Mammary epithelial cell (primary cell): Measurements from ENCODE around the gene FOXQ1.

ENCODE experiments used
- EZH2 ChIP-seq: IDR thresholded peaks from 2 replicates; pipeline ENCODE4 v1.6.1; 2012; ENCODE audit warnings: low read length, inconsistent platforms, borderline replicate concordance
- TF ChIP-seq, protein P1 (sequence below), 2 donors: IDR thresholded peaks in 1 of 2; conservative IDR thresholded peaks in 1 of 2; 2 replicates each; pipeline ENCODE4 v1.5.1; 2011 to 2012; ENCODE audit warnings: inconsistent platforms in 2 of 2, low read length in 2 of 2, mild to moderate bottlenecking in 2 of 2, control low read depth in 1 of 2, low read depth in 1 of 2; ENCODE audit not compliant: insufficient read depth in 1 of 2; ENCODE audit errors: extremely low read depth in 1 of 2

DNA sequence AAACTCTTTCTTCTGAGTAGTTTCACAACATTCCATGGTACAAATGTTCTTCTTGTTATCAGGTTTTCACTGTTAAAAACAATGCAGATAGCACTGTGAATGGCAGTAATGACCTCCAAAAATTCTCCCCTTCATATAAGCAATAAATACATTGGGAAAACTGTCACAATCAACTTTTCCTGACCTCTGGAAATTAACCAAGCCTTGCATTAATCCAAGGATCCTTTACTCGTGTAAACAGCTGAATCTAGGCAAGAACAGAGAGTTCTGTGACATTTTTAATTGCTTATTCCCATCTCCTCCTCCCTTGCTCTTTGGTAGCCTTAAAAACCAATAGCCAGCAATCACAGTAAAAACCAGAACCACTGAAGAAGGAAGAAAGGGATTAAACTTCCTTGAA, 37.8 kb downstream of the FOXQ1 start:
- TF ChIP-seq, protein P1, sequence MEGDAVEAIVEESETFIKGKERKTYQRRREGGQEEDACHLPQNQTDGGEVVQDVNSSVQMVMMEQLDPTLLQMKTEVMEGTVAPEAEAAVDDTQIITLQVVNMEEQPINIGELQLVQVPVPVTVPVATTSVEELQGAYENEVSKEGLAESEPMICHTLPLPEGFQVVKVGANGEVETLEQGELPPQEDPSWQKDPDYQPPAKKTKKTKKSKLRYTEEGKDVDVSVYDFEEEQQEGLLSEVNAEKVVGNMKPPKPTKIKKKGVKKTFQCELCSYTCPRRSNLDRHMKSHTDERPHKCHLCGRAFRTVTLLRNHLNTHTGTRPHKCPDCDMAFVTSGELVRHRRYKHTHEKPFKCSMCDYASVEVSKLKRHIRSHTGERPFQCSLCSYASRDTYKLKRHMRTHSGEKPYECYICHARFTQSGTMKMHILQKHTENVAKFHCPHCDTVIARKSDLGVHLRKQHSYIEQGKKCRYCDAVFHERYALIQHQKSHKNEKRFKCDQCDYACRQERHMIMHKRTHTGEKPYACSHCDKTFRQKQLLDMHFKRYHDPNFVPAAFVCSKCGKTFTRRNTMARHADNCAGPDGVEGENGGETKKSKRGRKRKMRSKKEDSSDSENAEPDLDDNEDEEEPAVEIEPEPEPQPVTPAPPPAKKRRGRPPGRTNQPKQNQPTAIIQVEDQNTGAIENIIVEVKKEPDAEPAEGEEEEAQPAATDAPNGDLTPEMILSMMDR (conservative IDR thresholded peaks at IDR 0.05 in 1 of 2, IDR thresholded peaks at IDR 0.05 in 1 of 2; ENCODE audit: extremely low read depth in 1 of 2, insufficient read depth in 1 of 2, low read depth in 1 of 2, low read length in 2 of 2): no peak
- no peak for TF ChIP-seq EZH2
